ENCODE results near the gene VRK2. TPM values are rescaled to one million over a fixed set of nuclear protein-coding genes. Genes with fewer than 3 reads are reported as not detected.

VRK2 gene
- total RNA-seq, 1 experiment from 2014 or later, result 39.6 TPM

- H3K4me3 ChIP-seq (ENCODE audit: low read depth in 2 of 2, low read length in 2 of 2), result no peak overlapping the region
- POLR2A ChIA-PET, result no interaction called here
- no peak overlapping the region for H3K27ac ChIP-seq (ENCODE audit: low read length)
- H3K4me1 ChIP-seq (ENCODE audit: control insufficient read depth, insufficient read depth, low read length), result no peaks in the 10 kb centered on the region
- BruUV-seq (replicated peaks), result no TSS peak
- no peaks in the 10 kb centered on the region for H3K9me3 ChIP-seq (ENCODE audit: control insufficient read depth, insufficient read depth, low read depth, low read length)
- no peaks in the 10 kb centered on the region for H3K36me3 ChIP-seq (ENCODE audit: control insufficient read depth, insufficient read depth, low read length)
- intact Hi-C loops (cut with micrococcal nuclease; ENCODE audit: unreplicated experiment) (no loop called here), in situ Hi-C loops (cut with HindIII; ENCODE audit: low pct_unique_long_range_greater_than_20kb, low sequenced_read_pairs) (no loop called here)
- DNase-seq (ENCODE audit: low read depth, low spot score) (no peak), ATAC-seq (no peak)
- TF ChIP-seq SIN3A (IDR thresholded peaks at IDR 0.05; ENCODE audit: borderline replicate concordance, insufficient read depth, low read depth, low read length) (no peak), POLR2AphosphoS5 (IDR thresholded peaks at IDR 0.05; ENCODE audit: low read depth, low read length) (no peak), TCF7L2 (IDR thresholded peaks at IDR 0.05; ENCODE audit: low read depth, low read length) (no peak)
- TF ChIP-seq, protein P1, sequence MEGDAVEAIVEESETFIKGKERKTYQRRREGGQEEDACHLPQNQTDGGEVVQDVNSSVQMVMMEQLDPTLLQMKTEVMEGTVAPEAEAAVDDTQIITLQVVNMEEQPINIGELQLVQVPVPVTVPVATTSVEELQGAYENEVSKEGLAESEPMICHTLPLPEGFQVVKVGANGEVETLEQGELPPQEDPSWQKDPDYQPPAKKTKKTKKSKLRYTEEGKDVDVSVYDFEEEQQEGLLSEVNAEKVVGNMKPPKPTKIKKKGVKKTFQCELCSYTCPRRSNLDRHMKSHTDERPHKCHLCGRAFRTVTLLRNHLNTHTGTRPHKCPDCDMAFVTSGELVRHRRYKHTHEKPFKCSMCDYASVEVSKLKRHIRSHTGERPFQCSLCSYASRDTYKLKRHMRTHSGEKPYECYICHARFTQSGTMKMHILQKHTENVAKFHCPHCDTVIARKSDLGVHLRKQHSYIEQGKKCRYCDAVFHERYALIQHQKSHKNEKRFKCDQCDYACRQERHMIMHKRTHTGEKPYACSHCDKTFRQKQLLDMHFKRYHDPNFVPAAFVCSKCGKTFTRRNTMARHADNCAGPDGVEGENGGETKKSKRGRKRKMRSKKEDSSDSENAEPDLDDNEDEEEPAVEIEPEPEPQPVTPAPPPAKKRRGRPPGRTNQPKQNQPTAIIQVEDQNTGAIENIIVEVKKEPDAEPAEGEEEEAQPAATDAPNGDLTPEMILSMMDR (IDR thresholded peaks at IDR 0.05), result no peak
- TF ChIP-seq, protein P2, sequence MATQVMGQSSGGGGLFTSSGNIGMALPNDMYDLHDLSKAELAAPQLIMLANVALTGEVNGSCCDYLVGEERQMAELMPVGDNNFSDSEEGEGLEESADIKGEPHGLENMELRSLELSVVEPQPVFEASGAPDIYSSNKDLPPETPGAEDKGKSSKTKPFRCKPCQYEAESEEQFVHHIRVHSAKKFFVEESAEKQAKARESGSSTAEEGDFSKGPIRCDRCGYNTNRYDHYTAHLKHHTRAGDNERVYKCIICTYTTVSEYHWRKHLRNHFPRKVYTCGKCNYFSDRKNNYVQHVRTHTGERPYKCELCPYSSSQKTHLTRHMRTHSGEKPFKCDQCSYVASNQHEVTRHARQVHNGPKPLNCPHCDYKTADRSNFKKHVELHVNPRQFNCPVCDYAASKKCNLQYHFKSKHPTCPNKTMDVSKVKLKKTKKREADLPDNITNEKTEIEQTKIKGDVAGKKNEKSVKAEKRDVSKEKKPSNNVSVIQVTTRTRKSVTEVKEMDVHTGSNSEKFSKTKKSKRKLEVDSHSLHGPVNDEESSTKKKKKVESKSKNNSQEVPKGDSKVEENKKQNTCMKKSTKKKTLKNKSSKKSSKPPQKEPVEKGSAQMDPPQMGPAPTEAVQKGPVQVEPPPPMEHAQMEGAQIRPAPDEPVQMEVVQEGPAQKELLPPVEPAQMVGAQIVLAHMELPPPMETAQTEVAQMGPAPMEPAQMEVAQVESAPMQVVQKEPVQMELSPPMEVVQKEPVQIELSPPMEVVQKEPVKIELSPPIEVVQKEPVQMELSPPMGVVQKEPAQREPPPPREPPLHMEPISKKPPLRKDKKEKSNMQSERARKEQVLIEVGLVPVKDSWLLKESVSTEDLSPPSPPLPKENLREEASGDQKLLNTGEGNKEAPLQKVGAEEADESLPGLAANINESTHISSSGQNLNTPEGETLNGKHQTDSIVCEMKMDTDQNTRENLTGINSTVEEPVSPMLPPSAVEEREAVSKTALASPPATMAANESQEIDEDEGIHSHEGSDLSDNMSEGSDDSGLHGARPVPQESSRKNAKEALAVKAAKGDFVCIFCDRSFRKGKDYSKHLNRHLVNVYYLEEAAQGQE (IDR thresholded peaks at IDR 0.05; ENCODE audit: insufficient read depth in 1 of 2, low read depth in 2 of 2, low read length in 1 of 2), result no peak
- no peaks in the 10 kb centered on the region; the same call in 1 of the 2 replicates for H3K27me3 ChIP-seq (ENCODE audit: control insufficient read depth, insufficient read depth, low read length)
- CTCF ChIA-PET, result no interaction called here
Observed at GRCh38 chr2:58030771-58031170, 15.8 kb upstream of the VRK2 start.

GRCh38 chr2:58032016-58032763 lies 14.4 kb upstream of the VRK2 start:
- ChIA-PET POLR2A (no interaction called here), CTCF (no interaction called here)
- Histone ChIP-seq H3K36me3 (ENCODE audit: control insufficient read depth, insufficient read depth, low read length) (no peaks in the 10 kb centered on the region), H3K4me1 (ENCODE audit: control insufficient read depth, insufficient read depth, low read length) (no peaks in the 10 kb centered on the region), H3K27me3 (ENCODE audit: control insufficient read depth, insufficient read depth, low read length) (no peaks in the 10 kb centered on the region; the same call in 1 of the 2 replicates), H3K9me3 (ENCODE audit: control insufficient read depth, insufficient read depth, low read depth, low read length) (no peaks in the 10 kb centered on the region), H3K27ac (ENCODE audit: low read length) (no peak overlapping the region), H3K4me3 (ENCODE audit: low read depth in 2 of 2, low read length in 2 of 2) (no peak overlapping the region)
- DNase-seq (ENCODE audit: low read depth, low spot score) (no peak), ATAC-seq (no peak)
- intact Hi-C loops (cut with micrococcal nuclease; ENCODE audit: unreplicated experiment), result no loop called here
- in situ Hi-C loops (cut with HindIII; ENCODE audit: low pct_unique_long_range_greater_than_20kb, low sequenced_read_pairs), result no loop called here
- no TSS peak for BruUV-seq (replicated peaks)
- no peak for TF ChIP-seq TCF7L2 (IDR thresholded peaks at IDR 0.05; ENCODE audit: low read depth, low read length)
- TF ChIP-seq, protein P1 (IDR thresholded peaks at IDR 0.05), result no peak
- TF ChIP-seq, protein P2 (IDR thresholded peaks at IDR 0.05; ENCODE audit: insufficient read depth in 1 of 2, low read depth in 2 of 2, low read length in 1 of 2), result no peak
- no peak for TF ChIP-seq POLR2AphosphoS5 (IDR thresholded peaks at IDR 0.05; ENCODE audit: low read depth, low read length)
- TF ChIP-seq SIN3A (IDR thresholded peaks at IDR 0.05; ENCODE audit: borderline replicate concordance, insufficient read depth, low read depth, low read length), result no peak
